Measurements from ENCODE around the gene MLXIP. TPM values are rescaled to one million over a fixed set of nuclear protein-coding genes. Genes with fewer than 3 reads are reported as not detected.
A peak's percentile ranks its signal among the peaks of the same experiment; 100 is the strongest.

MLXIP gene
- polyA plus RNA-seq, 1 experiment, result 5.8 TPM

DNA sequence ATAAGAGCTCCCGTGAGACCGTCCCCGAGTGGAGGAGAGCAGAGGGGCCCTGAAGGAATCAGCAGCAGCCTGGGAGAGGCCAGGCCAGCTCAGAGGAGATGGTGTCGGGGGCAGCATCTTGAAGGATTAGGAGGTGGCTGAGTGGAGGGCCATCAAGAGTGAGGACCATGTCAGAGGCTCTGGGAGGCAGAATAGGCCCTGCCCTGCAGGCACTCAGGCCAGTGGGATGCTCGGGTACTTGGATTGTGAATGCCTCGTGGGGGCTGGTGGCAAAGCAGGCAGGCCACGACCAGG, 47.7 kb downstream of the MLXIP start:
- DNase-seq (ENCODE audit: low read depth, low spot score), result no peak
- Histone ChIP-seq H3K27ac (ENCODE audit: low read depth, low read length) (no peak overlapping the region), H3K27me3 (ENCODE audit: control insufficient read depth, insufficient read depth, low read length) (no peaks in the 10 kb centered on the region), H3K4me3 (ENCODE audit: low read depth, low read length) (no peak overlapping the region), H3K9me3 (ENCODE audit: control insufficient read depth, insufficient read depth, low read length) (no peaks in the 10 kb centered on the region; the same call in 1 of the 2 replicates)
- TF ChIP-seq, protein P1, sequence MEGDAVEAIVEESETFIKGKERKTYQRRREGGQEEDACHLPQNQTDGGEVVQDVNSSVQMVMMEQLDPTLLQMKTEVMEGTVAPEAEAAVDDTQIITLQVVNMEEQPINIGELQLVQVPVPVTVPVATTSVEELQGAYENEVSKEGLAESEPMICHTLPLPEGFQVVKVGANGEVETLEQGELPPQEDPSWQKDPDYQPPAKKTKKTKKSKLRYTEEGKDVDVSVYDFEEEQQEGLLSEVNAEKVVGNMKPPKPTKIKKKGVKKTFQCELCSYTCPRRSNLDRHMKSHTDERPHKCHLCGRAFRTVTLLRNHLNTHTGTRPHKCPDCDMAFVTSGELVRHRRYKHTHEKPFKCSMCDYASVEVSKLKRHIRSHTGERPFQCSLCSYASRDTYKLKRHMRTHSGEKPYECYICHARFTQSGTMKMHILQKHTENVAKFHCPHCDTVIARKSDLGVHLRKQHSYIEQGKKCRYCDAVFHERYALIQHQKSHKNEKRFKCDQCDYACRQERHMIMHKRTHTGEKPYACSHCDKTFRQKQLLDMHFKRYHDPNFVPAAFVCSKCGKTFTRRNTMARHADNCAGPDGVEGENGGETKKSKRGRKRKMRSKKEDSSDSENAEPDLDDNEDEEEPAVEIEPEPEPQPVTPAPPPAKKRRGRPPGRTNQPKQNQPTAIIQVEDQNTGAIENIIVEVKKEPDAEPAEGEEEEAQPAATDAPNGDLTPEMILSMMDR (IDR thresholded peaks at IDR 0.05; ENCODE audit: low read depth, low read length), result no peak
- ChIA-PET POLR2A (no interaction called here), CTCF (interaction anchor here (4.8 kb wide), 1 partner anchor 70 kb away, joined by 106 read pairs; no protein-coding TSS in a partner anchor)

DNA sequence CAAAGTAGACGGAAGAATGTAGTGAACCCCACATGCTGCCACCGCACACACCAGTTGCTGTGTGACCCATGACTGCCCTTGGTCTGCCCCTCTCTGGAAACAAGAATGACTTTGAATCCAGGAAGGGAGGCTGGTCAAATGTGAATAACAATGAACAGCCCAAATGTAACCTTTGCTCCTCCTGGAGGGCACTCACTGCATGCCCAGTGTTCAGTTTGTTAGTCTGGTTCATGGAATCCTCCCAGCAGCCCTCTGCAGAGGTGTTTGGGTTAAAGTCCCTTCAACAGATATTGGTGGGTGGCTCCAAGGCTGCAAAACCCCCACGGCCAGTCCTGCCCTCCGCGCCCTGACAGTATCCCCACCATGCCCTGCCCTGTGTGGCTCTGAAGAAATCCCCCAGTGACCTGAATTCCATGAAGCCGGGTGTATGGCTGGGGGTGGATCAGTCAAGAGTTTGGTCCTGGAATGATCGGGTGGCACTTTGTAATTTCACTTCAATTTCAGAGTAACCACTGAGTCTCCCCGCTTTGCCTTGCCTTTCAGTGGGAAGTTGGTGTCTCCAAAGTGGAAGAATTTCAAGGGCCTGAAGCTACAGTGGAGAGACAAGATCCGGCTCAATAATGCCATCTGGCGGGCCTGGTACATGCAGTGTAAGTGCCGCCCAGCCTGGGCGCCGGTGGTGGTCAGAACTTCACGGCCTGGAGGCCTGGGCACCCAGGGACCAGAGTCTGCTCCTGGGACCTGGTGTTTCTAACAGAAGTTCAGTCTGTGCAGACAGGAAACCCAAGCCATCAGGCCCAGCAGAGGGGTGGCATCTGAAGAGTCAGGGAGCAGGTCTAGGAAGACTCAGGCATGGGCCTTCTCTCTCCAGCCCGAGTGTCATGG, 48.4 kb downstream of the MLXIP start:
- Histone ChIP-seq H3K27ac (ENCODE audit: low read depth, low read length) (no peak overlapping the region), H3K27me3 (ENCODE audit: control insufficient read depth, insufficient read depth, low read length) (no peaks in the 10 kb centered on the region), H3K4me3 (ENCODE audit: low read depth, low read length) (no peak overlapping the region), H3K9me3 (ENCODE audit: control insufficient read depth, insufficient read depth, low read length) (no peaks in the 10 kb centered on the region; the same call in 1 of the 2 replicates)
- DNase-seq (ENCODE audit: low read depth, low spot score), result no peak
- POLR2A ChIA-PET, result no interaction called here
- TF ChIP-seq, protein P1 (IDR thresholded peaks at IDR 0.05; ENCODE audit: low read depth, low read length), result 0 out of 2 replicates have a peak, but pooled peaks have one; percentile 18
- CTCF ChIA-PET, result interaction anchor here (0.7 to 4.8 kb wide), 2 partner anchors 70 to 72 kb away, joined by 5 to 106 read pairs; no protein-coding TSS in a partner anchor

DNA sequence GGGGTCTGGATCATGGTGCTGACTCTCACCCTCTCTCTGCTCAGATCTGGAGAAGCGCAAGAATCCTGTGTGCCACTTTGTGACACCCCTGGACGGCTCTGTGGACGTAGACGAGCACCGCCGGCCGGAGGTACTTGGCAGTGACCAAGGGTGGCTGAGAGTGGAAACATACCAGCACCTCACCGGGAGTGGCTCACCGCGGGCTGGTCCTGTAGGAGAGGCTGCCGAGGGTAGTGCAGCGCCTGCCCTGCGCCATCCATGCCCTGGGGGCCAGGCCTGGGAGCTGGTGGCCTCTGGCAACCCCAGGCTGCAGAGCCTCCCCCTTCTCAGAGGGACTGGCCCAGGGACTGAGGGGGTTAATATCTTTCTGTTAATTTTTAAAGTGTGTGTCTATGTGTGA, 49.3 kb downstream of the MLXIP start:
- no peak overlapping the region for H3K4me3 ChIP-seq (ENCODE audit: low read depth, low read length)
- no peaks in the 10 kb centered on the region for H3K27me3 ChIP-seq (ENCODE audit: control insufficient read depth, insufficient read depth, low read length)
- peak overlapping the region; percentile 11 for H3K27ac ChIP-seq (ENCODE audit: low read depth, low read length)
- no peaks in the 10 kb centered on the region; the same call in 1 of the 2 replicates for H3K9me3 ChIP-seq (ENCODE audit: control insufficient read depth, insufficient read depth, low read length)
- CTCF ChIA-PET, result interaction anchor here (1.2 to 1.5 kb wide), 2 partner anchors 73 to 74 kb away, joined by 3 read pairs; no protein-coding TSS in a partner anchor
- DNase-seq (ENCODE audit: low read depth, low spot score), result no peak
- TF ChIP-seq, protein P1 (IDR thresholded peaks at IDR 0.05; ENCODE audit: low read depth, low read length), result no peak
- POLR2A ChIA-PET, result no interaction called here

DNA sequence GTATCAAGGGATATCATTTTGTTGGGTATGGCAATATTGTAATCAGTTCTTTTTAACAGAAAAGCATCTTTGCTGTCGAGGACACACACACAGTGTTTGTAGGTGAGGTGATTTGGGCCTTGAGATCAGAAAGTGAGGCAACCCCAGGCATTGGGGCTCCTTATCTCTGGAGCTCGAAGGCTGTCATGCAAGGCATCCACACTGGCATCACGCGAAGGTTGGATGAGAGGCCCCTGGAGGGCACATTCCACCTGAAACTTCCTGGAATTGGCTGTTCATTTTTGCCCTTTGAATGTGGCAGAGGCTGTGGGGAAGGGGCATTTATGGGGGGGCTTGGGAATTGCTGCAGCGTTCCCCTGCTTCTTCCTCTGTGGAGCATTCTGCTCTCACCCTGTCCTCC, 49.9 kb downstream of the MLXIP start:
- no peak for DNase-seq (ENCODE audit: low read depth, low spot score)
- Histone ChIP-seq H3K9me3 (ENCODE audit: control insufficient read depth, insufficient read depth, low read length) (no peaks in the 10 kb centered on the region; the same call in 1 of the 2 replicates), H3K27ac (ENCODE audit: low read depth, low read length) (no peak overlapping the region), H3K27me3 (ENCODE audit: control insufficient read depth, insufficient read depth, low read length) (no peaks in the 10 kb centered on the region), H3K4me3 (ENCODE audit: low read depth, low read length) (no peak overlapping the region)
- POLR2A ChIA-PET, result interaction anchor here (1.0 kb wide), 1 partner anchor 83 kb away, joined by 4 read pairs; no protein-coding TSS in a partner anchor
- CTCF ChIA-PET, result interaction anchor here (1.2 to 1.5 kb wide), 3 partner anchors 62 to 75 kb away, joined by 3 to 6 read pairs (median 3); no protein-coding TSS in a partner anchor
- TF ChIP-seq, protein P1 (IDR thresholded peaks at IDR 0.05; ENCODE audit: low read depth, low read length), result no peak

DNA sequence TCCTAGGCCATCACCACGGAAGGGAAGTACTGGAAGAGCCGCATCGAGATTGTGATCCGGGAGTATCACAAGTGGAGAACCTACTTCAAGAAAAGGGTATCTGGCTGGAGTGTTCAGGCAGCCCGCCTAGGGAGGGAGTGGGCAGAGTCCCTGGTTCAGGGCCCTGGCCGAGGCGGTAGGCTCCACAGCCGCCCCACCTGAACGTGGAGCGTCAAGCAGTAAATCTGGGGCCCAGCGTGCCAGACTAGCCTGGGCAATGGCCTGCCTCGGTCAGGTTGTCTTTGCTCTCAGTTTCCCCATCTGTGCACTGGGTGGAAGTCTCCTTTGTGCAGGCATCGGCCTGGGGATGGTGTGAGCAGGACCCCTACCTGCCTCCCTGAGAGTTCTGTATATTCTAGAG, 50.6 kb downstream of the MLXIP start:
- TF ChIP-seq, protein P1 (IDR thresholded peaks at IDR 0.05; ENCODE audit: low read depth, low read length), result no peak
- H3K27ac ChIP-seq (ENCODE audit: low read depth, low read length), result no peak overlapping the region
- CTCF ChIA-PET, result interaction anchor here (1.2 to 1.5 kb wide), 3 partner anchors 61 to 76 kb away, joined by 3 to 6 read pairs (median 3); no protein-coding TSS in a partner anchor
- POLR2A ChIA-PET, result interaction anchor here (1.0 kb wide), 1 partner anchor 82 kb away, joined by 4 read pairs; no protein-coding TSS in a partner anchor
- no peak for DNase-seq (ENCODE audit: low read depth, low spot score)
- no peaks in the 10 kb centered on the region; the same call in 1 of the 2 replicates for H3K9me3 ChIP-seq (ENCODE audit: control insufficient read depth, insufficient read depth, low read length)
- no peak overlapping the region for H3K4me3 ChIP-seq (ENCODE audit: low read depth, low read length)
- no peaks in the 10 kb centered on the region for H3K27me3 ChIP-seq (ENCODE audit: control insufficient read depth, insufficient read depth, low read length)
